Measurements from ENCODE around the gene MLIP.

Gene MLIP

GRCh38 chr6:54260025-54260424 is 148.8 kb downstream of the MLIP start:
- H2BK120ac ChIP-seq (ENCODE audit: low read depth, low read length), result no peak overlapping the region
- no peak for DNase-seq
- H3K36me3 ChIP-seq (ENCODE audit: control insufficient read depth, insufficient read depth, low read length), result no peaks in the 10 kb centered on the region
- no peak overlapping the region for H3K4me3 ChIP-seq (ENCODE audit: low read length)
- H3K18ac ChIP-seq (ENCODE audit: low read length), result no peak overlapping the region
- no peak overlapping the region for H4K8ac ChIP-seq (ENCODE audit: low read depth, low read length)
- no peak overlapping the region for H3K4ac ChIP-seq (ENCODE audit: low read depth, low read length)
- no peak overlapping the region for H3K9ac ChIP-seq (ENCODE audit: low read length)
- H2BK5ac ChIP-seq (ENCODE audit: low read length), result no peak overlapping the region
- H4K5ac ChIP-seq (ENCODE audit: low read length), result no peak overlapping the region
- no peak overlapping the region for H3K27ac ChIP-seq (ENCODE audit: low read depth, low read length)
- no peaks in the 10 kb centered on the region for H3K4me1 ChIP-seq (ENCODE audit: control insufficient read depth, low read depth, low read length)
- no peaks in the 10 kb centered on the region for H3K27me3 ChIP-seq (ENCODE audit: insufficient read depth, low read length, poor library complexity)
- no peak overlapping the region for H3K56ac ChIP-seq (ENCODE audit: low read length)
- no peak overlapping the region for H2BK15ac ChIP-seq (replicated peaks; ENCODE audit: low read depth)
- no peaks in the 10 kb centered on the region for H3K79me1 ChIP-seq (ENCODE audit: low read length)
- no peaks in the 10 kb centered on the region for H3K79me2 ChIP-seq (ENCODE audit: control insufficient read depth, insufficient read depth, low read length)
- H3K23ac ChIP-seq (ENCODE audit: low read length), result no peak overlapping the region
- H2AK5ac ChIP-seq (ENCODE audit: low read length), result no peak overlapping the region
- H3K4me2 ChIP-seq (ENCODE audit: low read length), result no peak overlapping the region

GRCh38 chr6:54262499-54262898 is 151.3 kb downstream of the MLIP start:
- Histone ChIP-seq H3K9ac (ENCODE audit: low read length) (no peak overlapping the region), H2AK5ac (ENCODE audit: low read length) (no peak overlapping the region), H2BK120ac (ENCODE audit: low read depth, low read length) (no peak overlapping the region), H3K79me1 (ENCODE audit: low read length) (no peaks in the 10 kb centered on the region), H3K4ac (ENCODE audit: low read depth, low read length) (no peak overlapping the region), H2BK5ac (ENCODE audit: low read length) (no peak overlapping the region), H3K4me1 (ENCODE audit: control insufficient read depth, low read depth, low read length) (no peaks in the 10 kb centered on the region), H3K56ac (ENCODE audit: low read length) (no peak overlapping the region), H3K4me2 (ENCODE audit: low read length) (no peak overlapping the region), H3K27ac (ENCODE audit: low read depth, low read length) (no peak overlapping the region), H3K36me3 (ENCODE audit: control insufficient read depth, insufficient read depth, low read length) (no peaks in the 10 kb centered on the region), H3K4me3 (ENCODE audit: low read length) (no peak overlapping the region), H2BK15ac (replicated peaks; ENCODE audit: low read depth) (no peak overlapping the region), H3K79me2 (ENCODE audit: control insufficient read depth, insufficient read depth, low read length) (no peaks in the 10 kb centered on the region), H3K18ac (ENCODE audit: low read length) (no peak overlapping the region), H4K5ac (ENCODE audit: low read length) (no peak overlapping the region), H3K23ac (ENCODE audit: low read length) (no peak overlapping the region), H4K8ac (ENCODE audit: low read depth, low read length) (no peak overlapping the region), H3K27me3 (ENCODE audit: insufficient read depth, low read length, poor library complexity) (no peaks in the 10 kb centered on the region)
- WGBS (ENCODE audit: extremely low coverage, insufficient coverage, low lambda C conversion rate), result no CpG with 5 or more reads among the region's 1 CpG
- no peak for DNase-seq

- Histone ChIP-seq H4K5ac (ENCODE audit: low read length) (no peak overlapping the region), H3K18ac (ENCODE audit: low read length) (no peak overlapping the region), H3K4ac (ENCODE audit: low read depth, low read length) (no peak overlapping the region), H3K4me2 (ENCODE audit: low read length) (no peak overlapping the region), H3K79me1 (ENCODE audit: low read length) (no peaks in the 10 kb centered on the region), H2BK5ac (ENCODE audit: low read length) (no peak overlapping the region), H3K56ac (ENCODE audit: low read length) (no peak overlapping the region), H3K9ac (ENCODE audit: low read length) (no peak overlapping the region), H4K8ac (ENCODE audit: low read depth, low read length) (no peak overlapping the region), H3K4me1 (ENCODE audit: control insufficient read depth, low read depth, low read length) (no peaks in the 10 kb centered on the region), H3K23ac (ENCODE audit: low read length) (no peak overlapping the region), H2AK5ac (ENCODE audit: low read length) (no peak overlapping the region), H3K27ac (ENCODE audit: low read depth, low read length) (no peak overlapping the region), H3K4me3 (ENCODE audit: low read length) (no peak overlapping the region), H3K36me3 (ENCODE audit: control insufficient read depth, insufficient read depth, low read length) (no peaks in the 10 kb centered on the region), H2BK15ac (replicated peaks; ENCODE audit: low read depth) (no peak overlapping the region), H3K79me2 (ENCODE audit: control insufficient read depth, insufficient read depth, low read length) (no peaks in the 10 kb centered on the region), H3K27me3 (ENCODE audit: insufficient read depth, low read length, poor library complexity) (no peaks in the 10 kb centered on the region), H2BK120ac (ENCODE audit: low read depth, low read length) (no peak overlapping the region)
- WGBS (ENCODE audit: extremely low coverage, insufficient coverage, low lambda C conversion rate), result no CpG with 5 or more reads among the region's 2 CpGs
- DNase-seq, result no peak
Measured at GRCh38 chr6:54262971-54263370, 151.7 kb downstream of the MLIP start.

- no peak overlapping the region for H3K9ac ChIP-seq (ENCODE audit: low read length)
- no peak overlapping the region for H3K4me3 ChIP-seq (ENCODE audit: low read length)
- no peak overlapping the region for H2BK15ac ChIP-seq (replicated peaks; ENCODE audit: low read depth)
- H2AK5ac ChIP-seq (ENCODE audit: low read length), result no peak overlapping the region
- no peak overlapping the region for H3K4me2 ChIP-seq (ENCODE audit: low read length)
- no CpG with 5 or more reads among the region's 4 CpGs for WGBS (ENCODE audit: extremely low coverage, insufficient coverage, low lambda C conversion rate)
- H3K79me1 ChIP-seq (ENCODE audit: low read length), result no peaks in the 10 kb centered on the region
- no peaks in the 10 kb centered on the region for H3K27me3 ChIP-seq (ENCODE audit: insufficient read depth, low read length, poor library complexity)
- no peak overlapping the region for H2BK120ac ChIP-seq (ENCODE audit: low read depth, low read length)
- DNase-seq, result no peak
- H3K79me2 ChIP-seq (ENCODE audit: control insufficient read depth, insufficient read depth, low read length), result no peaks in the 10 kb centered on the region
- no peak overlapping the region for H4K5ac ChIP-seq (ENCODE audit: low read length)
- no peak overlapping the region for H3K27ac ChIP-seq (ENCODE audit: low read depth, low read length)
- H4K8ac ChIP-seq (ENCODE audit: low read depth, low read length), result no peak overlapping the region
- H3K4me1 ChIP-seq (ENCODE audit: control insufficient read depth, low read depth, low read length), result no peaks in the 10 kb centered on the region
- H3K18ac ChIP-seq (ENCODE audit: low read length), result no peak overlapping the region
- H3K23ac ChIP-seq (ENCODE audit: low read length), result no peak overlapping the region
- H3K4ac ChIP-seq (ENCODE audit: low read depth, low read length), result no peak overlapping the region
- no peaks in the 10 kb centered on the region for H3K36me3 ChIP-seq (ENCODE audit: control insufficient read depth, insufficient read depth, low read length)
- no peak overlapping the region for H3K56ac ChIP-seq (ENCODE audit: low read length)
- no peak overlapping the region for H2BK5ac ChIP-seq (ENCODE audit: low read length)
Measured at GRCh38 chr6:54264581-54265272, 153.5 kb downstream of the MLIP start.

GRCh38 chr6:54266400-54266923 is 155.2 kb downstream of the MLIP start:
- DNase-seq, result peak; percentile 52

GRCh38 chr6:54267798-54268197 is 156.6 kb downstream of the MLIP start:
- Histone ChIP-seq H3K27me3 (ENCODE audit: insufficient read depth, low read length, poor library complexity) (no peaks in the 10 kb centered on the region), H3K4me1 (ENCODE audit: control insufficient read depth, low read depth, low read length) (no peaks in the 10 kb centered on the region), H3K4ac (ENCODE audit: low read depth, low read length) (no peak overlapping the region), H3K79me1 (ENCODE audit: low read length) (no peaks in the 10 kb centered on the region), H4K5ac (ENCODE audit: low read length) (no peak overlapping the region), H4K8ac (ENCODE audit: low read depth, low read length) (no peak overlapping the region), H3K4me2 (ENCODE audit: low read length) (no peak overlapping the region), H3K18ac (ENCODE audit: low read length) (no peak overlapping the region), H2BK5ac (ENCODE audit: low read length) (no peak overlapping the region), H3K56ac (ENCODE audit: low read length) (no peak overlapping the region), H3K4me3 (ENCODE audit: low read length) (no peak overlapping the region), H3K79me2 (ENCODE audit: control insufficient read depth, insufficient read depth, low read length) (no peaks in the 10 kb centered on the region), H2BK120ac (ENCODE audit: low read depth, low read length) (no peak overlapping the region), H3K27ac (ENCODE audit: low read depth, low read length) (no peak overlapping the region), H3K23ac (ENCODE audit: low read length) (no peak overlapping the region), H3K9ac (ENCODE audit: low read length) (no peak overlapping the region), H2AK5ac (ENCODE audit: low read length) (no peak overlapping the region), H3K36me3 (ENCODE audit: control insufficient read depth, insufficient read depth, low read length) (no peaks in the 10 kb centered on the region), H2BK15ac (replicated peaks; ENCODE audit: low read depth) (no peak overlapping the region)
- no CpG with 5 or more reads among the region's 2 CpGs for WGBS (ENCODE audit: extremely low coverage, insufficient coverage, low lambda C conversion rate)
- peak; percentile 70 for DNase-seq

More at GRCh38 chr6:54266400-54266923, 155.2 kb downstream of the MLIP start:
- Histone ChIP-seq H3K79me1 (ENCODE audit: low read length) (no peaks in the 10 kb centered on the region), H4K5ac (ENCODE audit: low read length) (no peak overlapping the region), H3K23ac (ENCODE audit: low read length) (no peak overlapping the region), H3K79me2 (ENCODE audit: control insufficient read depth, insufficient read depth, low read length) (no peaks in the 10 kb centered on the region), H3K4me3 (ENCODE audit: low read length) (no peak overlapping the region), H3K9ac (ENCODE audit: low read length) (no peak overlapping the region), H3K27ac (ENCODE audit: low read depth, low read length) (no peak overlapping the region), H4K8ac (ENCODE audit: low read depth, low read length) (no peak overlapping the region), H3K4me2 (ENCODE audit: low read length) (no peak overlapping the region), H3K4me1 (ENCODE audit: control insufficient read depth, low read depth, low read length) (no peaks in the 10 kb centered on the region), H3K27me3 (ENCODE audit: insufficient read depth, low read length, poor library complexity) (no peaks in the 10 kb centered on the region), H3K4ac (ENCODE audit: low read depth, low read length) (no peak overlapping the region), H2AK5ac (ENCODE audit: low read length) (no peak overlapping the region), H3K18ac (ENCODE audit: low read length) (no peak overlapping the region), H3K36me3 (ENCODE audit: control insufficient read depth, insufficient read depth, low read length) (no peaks in the 10 kb centered on the region), H2BK5ac (ENCODE audit: low read length) (no peak overlapping the region), H3K56ac (ENCODE audit: low read length) (no peak overlapping the region), H2BK15ac (replicated peaks; ENCODE audit: low read depth) (no peak overlapping the region), H2BK120ac (ENCODE audit: low read depth, low read length) (no peak overlapping the region)
- WGBS (ENCODE audit: extremely low coverage, insufficient coverage, low lambda C conversion rate), result no CpG with 5 or more reads among the region's 5 CpGs
